Psoas muscle (tissue), 8 donors: ENCODE measurements around the gene MYL11. TPM values are rescaled to one million over a fixed set of nuclear protein-coding genes. Genes with fewer than 3 reads are reported as not detected.

ENCODE experiments used
- ATAC-seq, 4 donors: fragments of 200-7000 bp; cut with Tn5 transposase; one replicate each; pipeline ENCODE4 v1.9.1; 2020; ENCODE audit warnings: moderate library complexity in 3 of 4, mild to moderate bottlenecking in 2 of 4
- DNase-seq, 2 donors: peaks; one replicate each; pipeline ENCODE4 v3.0.0-alpha.2; 2020
- H3K27ac ChIP-seq: fragments of 200-600 bp; one replicate; pipeline ENCODE4 v1.8.0; 2022
- H3K27me3 ChIP-seq, 3 donors: fragments of 200-600 bp in 1 of 3; one replicate each; pipeline versions ENCODE4 v1.6.1 to v1.8.0; 2013 to 2022; ENCODE audit warnings: low read length in 2 of 3, mild to moderate bottlenecking in 2 of 3, moderate library complexity in 1 of 3; ENCODE audit not compliant: insufficient read depth in 3 of 3
- H3K36me3 ChIP-seq, 2 donors: fragments of 200-600 bp in 1 of 2; one replicate each; pipeline versions ENCODE4 v1.6.1 to v1.8.0; 2013 to 2022; ENCODE audit warnings: low read depth in 1 of 2, mild to moderate bottlenecking in 1 of 2, moderate library complexity in 1 of 2; ENCODE audit not compliant: insufficient read depth in 1 of 2
- H3K4me1 ChIP-seq: fragments of 200-600 bp; one replicate; pipeline ENCODE4 v1.8.0; 2022
- H3K4me3 ChIP-seq: fragments of 200-600 bp; one replicate; pipeline ENCODE4 v1.8.0; 2022; ENCODE audit warnings: mild to moderate bottlenecking
- H3K9me3 ChIP-seq: fragments of 200-600 bp; one replicate; pipeline ENCODE4 v1.8.0; 2022
- CTCF ChIP-seq: fragments of 200-600 bp; IDR thresholded peaks from one replicate; pipeline ENCODE4 v1.8.0; 2022; ENCODE audit warnings: antibody characterized with exemption
- WGBS, 3 donors: extraction: QIAGEN DNeasy Blood & Tissue Kit; methylation state at CpG; one replicate each; pipeline versions ENCODE4 v1.1.6 to v1.1.7; 2013; 5-methylcytosine and 5-hydroxymethylcytosine counted together
- intact Hi-C, 2 donors: fragments of 100-400 bp; cut with DNase I; formaldehyde crosslinking; loops; one replicate each; pipeline versions ENCODE4 v1.11.0 to v1.14.2; 2022
- polyA plus RNA-seq, 3 donors: library from polyadenylated mRNA; stranded (reverse); fragments of 200-250 nt; gene quantifications; one replicate each; pipeline ENCODE4 v1.2.3, GENCODE V29; 2013
- total RNA-seq, 4 donors: library from RNA; stranded (reverse); fragmentation: NEBNext Ultra II Directional in 2 of 4; extraction: Animal tissue kit (Norgen Biotek cat#: 25700) in 2 of 4; gene quantifications; one replicate each; pipeline versions ENCODE4 v1.2.1 to v1.2.4, GENCODE V29; 2021 to 2023
- donor health status: healthy with polysubstance abuse.
- donor health status: DM: no; HTN: no; CAD: no; lungs with moderate emphysema.
- donor health status: Bipolar disorder and iron deficiency.
- donor health status: healthy.
- donor health status: DM: yes; HTN: yes; CAD: no.
- donor health status: DM: no; HTN: no; CAD: no.
- donor health status: DM: no; HTN: no; CAD: no.
- donor health status: DM: yes; HTN: yes; CAD: no.

The MYL11 gene
- total and polyA plus RNA-seq, 7 donors = 636 to 6,743 (median 2,548) TPM

GRCh38 chr16:30355144-30355953 is 19.3 kb upstream of the MYL11 start, which contains the start of gene CD2BP2:
TSS of gene CD2BP2 (minus strand) at chr16:30355308. CDS start at chr16:30354681, 627 bp downstream.
- intact Hi-C loops = no loop called here

GRCh38 chr16:30355954-30356308 is 18.7 kb upstream of the MYL11 start:
- peak in 1 of 2 donors; percentile 55 for DNase-seq
- peak overlapping the region; percentile 97 for H3K27ac ChIP-seq
- 51 to 59% (median 58%) methylated on average over 7 of the region's 7 CpGs for WGBS, 3 donors
- peaks cover 0 to 67% of the 10 kb centered on the region in 2 donors for H3K36me3 ChIP-seq
- H3K4me1 ChIP-seq = peaks cover 44% of the 10 kb centered on the region
- no peak for TF ChIP-seq CTCF
- H3K9me3 ChIP-seq = no peaks in the 10 kb centered on the region
- H3K27me3 ChIP-seq = no peaks in the 10 kb centered on the region
- intact Hi-C loops = loop anchor here in 1 of 2 donors (1.0 kb wide), 1 partner anchor 12 kb away; no protein-coding TSS in a partner anchor
- ATAC-seq = no peak
- H3K4me3 ChIP-seq = peak overlapping the region; percentile 89

More at GRCh38 chr16:30355144-30355953, 19.3 kb upstream of the MYL11 start, which contains the start of gene CD2BP2:
- H3K27ac ChIP-seq = peak within 1 kb of the TSS; percentile 97
- peak; percentile 97 to 98 for DNase-seq
- no peak for TF ChIP-seq CTCF
- WGBS, 3 donors = 0 to 1% (median 1%) methylated on average over 42 to 45 of the region's 45 CpGs
- peak; percentile 86 to 88 (median 87) for ATAC-seq
- peaks cover 44% of the 10 kb centered on the region for H3K4me1 ChIP-seq
- no peaks in the 10 kb centered on the region for H3K9me3 ChIP-seq
- H3K27me3 ChIP-seq = no peaks in the 10 kb centered on the region
- H3K4me3 ChIP-seq = peak within 1 kb of the TSS; percentile 89
- peaks cover 0 to 67% of the 10 kb centered on the region in 2 donors for H3K36me3 ChIP-seq

- Histone ChIP-seq H3K4me1 (peaks cover 40% of the 10 kb centered on the region), H3K27me3 (no peaks in the 10 kb centered on the region), H3K4me3 (peak overlapping the region; percentile 89), H3K9me3 (no peaks in the 10 kb centered on the region), H3K36me3 (peaks cover 0 to 67% of the 10 kb centered on the region in 2 donors), H3K27ac (peak overlapping the region; percentile 97)
- WGBS, 3 donors = 44 to 58% (median 53%) methylated on average over 12 of the region's 12 CpGs
- intact Hi-C loops = loop anchor here in 1 of 2 donors (1.0 kb wide), 1 partner anchor 12 kb away; no protein-coding TSS in a partner anchor
- TF ChIP-seq CTCF = no peak
- no peak for ATAC-seq
- DNase-seq = peak in 1 of 2 donors; percentile 51
Observed at GRCh38 chr16:30356401-30357084, 18.1 kb upstream of the MYL11 start.

GRCh38 chr16:30357085-30357714 is 17.4 kb upstream of the MYL11 start:
- Histone ChIP-seq H3K27me3 (no peaks in the 10 kb centered on the region), H3K9me3 (no peaks in the 10 kb centered on the region), H3K4me3 (no peak overlapping the region), H3K27ac (no peak overlapping the region), H3K36me3 (peaks cover 0 to 68% of the 10 kb centered on the region in 2 donors), H3K4me1 (peaks cover 34% of the 10 kb centered on the region)
- ATAC-seq (no peak), DNase-seq (peak in 1 of 2 donors; percentile 18)
- 69 to 73% (median 71%) methylated on average over 5 of the region's 5 CpGs for WGBS, 3 donors
- intact Hi-C loops = no loop called here
- TF ChIP-seq CTCF = no peak
